NCI-H510A treated with DMSO at 0.1 percent for 48 hours (cell line): ENCODE data around the gene RGL1.

Experiments
- DNase-seq: peaks from one replicate; lab custom pipeline; 2025; lab: John Stamatoyannopoulos, UW

The RGL1 gene

DNA sequence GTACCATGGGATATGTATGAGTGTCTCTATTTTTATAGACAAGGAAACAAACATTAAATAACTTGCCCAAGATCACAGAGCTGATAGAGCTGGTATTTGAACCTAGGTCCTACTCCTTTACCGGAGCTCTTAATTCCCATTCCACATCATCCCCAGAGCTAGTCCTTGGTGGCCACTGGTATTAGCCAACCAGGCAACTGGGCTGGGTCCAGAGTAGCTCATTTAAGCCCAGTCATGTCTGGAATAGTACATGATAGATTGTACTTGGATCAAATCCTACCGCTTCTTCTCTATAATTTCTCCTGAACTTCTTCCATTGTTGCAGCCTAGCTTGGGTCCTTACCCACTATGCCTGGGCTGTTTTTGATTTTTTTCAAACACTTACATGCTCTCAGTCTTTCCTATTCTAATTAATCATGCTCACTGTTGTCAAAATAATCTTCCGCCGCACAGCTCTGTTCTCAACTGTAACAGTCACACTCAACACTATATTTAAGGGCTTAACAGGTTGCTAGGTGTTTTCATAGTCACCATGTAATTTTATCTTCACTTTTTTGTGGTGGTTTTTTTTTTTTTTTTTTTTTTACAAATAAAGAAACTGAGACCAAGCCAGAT is 152.4 kb downstream of the RGL1 start:
- DNase-seq = no peak

DNA sequence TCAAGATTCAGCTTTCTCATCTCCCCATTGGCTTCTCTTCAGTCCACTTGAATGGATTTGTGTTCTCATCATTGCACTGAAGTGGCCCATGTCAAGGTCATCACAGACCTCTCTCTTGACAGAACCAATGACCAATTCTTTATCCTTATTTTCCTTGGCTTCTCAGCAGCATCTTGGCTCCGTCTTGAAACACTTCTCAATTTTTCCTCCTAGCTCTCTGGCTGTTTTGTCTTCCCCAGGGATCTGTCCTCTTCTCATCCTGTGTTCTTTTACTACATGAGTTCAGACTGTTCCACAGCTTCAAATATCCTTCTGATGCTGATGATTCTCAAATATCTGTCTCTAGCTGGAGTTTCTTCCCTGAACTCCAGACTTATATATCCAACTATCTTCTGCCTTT is 154.0 kb downstream of the RGL1 start:
- DNase-seq = no peak

DNA sequence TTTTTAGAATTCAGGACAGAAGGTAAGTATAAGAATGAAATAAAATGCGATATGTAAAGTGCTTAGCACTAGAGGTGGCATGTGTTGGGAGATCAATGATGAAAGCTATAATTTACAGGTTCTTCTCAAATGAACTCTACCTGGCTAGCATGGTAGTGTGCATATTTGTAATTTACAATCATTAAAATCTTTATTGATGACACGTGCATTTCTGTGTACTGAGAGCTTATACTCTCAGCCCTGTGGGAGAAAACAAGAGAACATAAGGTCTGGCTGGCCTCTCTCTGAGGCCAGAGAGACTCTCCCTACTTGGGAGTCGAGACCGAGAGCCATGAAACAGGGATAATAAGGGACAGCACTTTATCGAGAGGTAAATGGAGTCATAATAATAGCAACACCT is 156.2 kb downstream of the RGL1 start:
- DNase-seq = no peak

- DNase-seq = no peak
Observed at GRCh38 chr1:183962903-183963302, 158.0 kb downstream of the RGL1 start.

DNA sequence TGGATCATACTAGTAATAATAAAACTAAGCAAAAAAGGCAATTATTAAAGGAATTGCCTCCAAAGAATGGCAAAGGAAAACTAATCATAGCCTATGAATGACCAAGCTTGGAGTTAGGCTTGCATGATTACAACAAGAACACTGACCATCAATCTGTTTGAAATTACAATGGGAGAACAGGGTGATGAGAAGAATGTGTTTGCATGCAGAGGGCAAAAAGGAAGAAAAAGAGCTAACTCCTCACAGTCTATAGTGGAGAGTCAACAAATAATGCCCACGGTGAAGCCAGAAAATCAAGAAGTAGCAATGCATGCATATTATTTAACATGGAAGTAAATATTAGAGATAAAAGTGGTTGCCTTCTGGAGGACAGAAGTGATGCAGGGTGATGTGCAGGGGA is 160.8 kb downstream of the RGL1 start:
- DNase-seq = no peak

DNA sequence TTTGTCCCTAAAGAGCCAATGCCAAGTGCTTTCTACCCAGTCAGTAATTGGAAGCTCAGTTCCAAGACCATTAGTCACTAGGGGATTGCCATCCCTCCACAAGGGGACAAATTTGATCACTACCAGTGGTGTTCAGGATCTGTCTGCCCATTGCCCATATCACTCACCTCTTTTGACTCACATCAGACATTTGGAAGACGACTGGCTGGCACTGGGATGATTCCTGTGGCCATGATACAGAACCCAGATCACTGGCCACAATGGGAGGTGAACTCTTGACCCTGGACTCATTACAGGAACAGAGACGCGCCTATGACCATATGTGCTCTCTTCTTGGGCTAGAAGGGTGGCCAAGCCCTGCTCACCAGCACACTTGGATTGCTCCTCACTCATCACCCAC is 161.6 kb downstream of the RGL1 start:
- DNase-seq = no peak

DNA sequence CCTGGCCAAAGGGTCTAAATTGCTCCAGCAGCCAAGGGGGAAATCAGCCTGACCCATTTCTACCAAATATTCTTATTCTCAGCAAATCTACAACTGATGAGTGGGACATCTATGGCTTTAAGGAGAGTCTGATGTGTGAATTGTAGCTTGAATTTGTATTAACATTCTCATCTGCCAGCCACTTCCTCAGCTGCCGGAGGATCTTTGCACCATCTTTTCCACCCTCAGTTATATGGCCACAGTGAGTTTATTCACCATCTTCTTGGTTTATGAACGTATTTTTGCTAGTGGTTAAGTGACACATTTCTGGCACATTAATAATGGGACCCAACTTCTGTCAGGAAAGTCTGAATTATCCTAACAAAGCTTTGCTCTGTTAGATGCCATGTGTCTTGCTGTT is 163.0 kb downstream of the RGL1 start:
- DNase-seq = no peak

DNA sequence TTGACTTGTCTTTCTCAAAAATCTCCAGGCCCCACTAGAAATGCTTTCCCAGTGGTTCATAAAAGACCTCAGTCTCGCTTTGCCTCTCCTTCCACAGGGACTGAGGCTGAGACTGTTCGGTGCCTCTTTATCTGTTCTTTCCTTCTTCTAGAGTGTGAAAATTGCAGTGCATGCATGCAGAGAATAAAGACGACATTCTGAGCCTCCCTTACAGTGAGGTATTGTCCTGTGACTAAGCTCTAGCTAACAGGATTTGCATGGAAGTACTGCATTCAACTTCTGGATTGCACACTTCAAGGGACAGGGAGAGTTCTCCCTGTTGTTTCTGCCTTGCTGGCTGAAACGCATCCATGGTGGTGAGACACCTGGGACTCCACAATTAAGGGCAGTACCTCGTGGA is 163.5 kb downstream of the RGL1 start:
- DNase-seq = no peak

- DNase-seq = no peak
Observed at GRCh38 chr1:183970516-183971300, 165.8 kb downstream of the RGL1 start.

GRCh38 chr1:183975651-183976050 is 170.7 kb downstream of the RGL1 start:
- DNase-seq = no peak

DNA sequence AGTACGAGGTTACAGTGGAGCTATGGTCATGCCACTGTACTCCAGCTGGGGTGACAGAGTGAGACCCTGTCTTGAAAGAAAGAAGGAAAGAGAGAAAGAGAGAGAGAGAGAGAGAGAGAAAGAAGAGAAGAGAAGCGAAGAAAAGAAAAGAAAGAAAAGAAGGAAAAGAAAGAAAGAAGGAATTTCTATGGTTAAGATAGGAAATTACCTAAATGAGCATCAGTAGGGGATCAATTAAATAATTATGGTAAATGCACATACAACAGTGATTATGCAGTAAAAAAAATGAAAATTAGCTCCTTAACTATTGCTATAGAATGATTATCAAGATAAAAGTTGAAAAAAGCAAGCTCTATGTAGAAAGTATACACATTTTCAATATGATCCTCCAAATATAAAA is 172.8 kb downstream of the RGL1 start:
- no peak for DNase-seq
